ENCODE results near the gene ARHGAP23. TPM values are rescaled to one million over a fixed set of nuclear protein-coding genes. Genes with fewer than 3 reads are reported as not detected.

The ARHGAP23 gene
- total and polyA plus RNA-seq, 2 experiments from 2014 or later: 21.4 to 150 TPM

DNA sequence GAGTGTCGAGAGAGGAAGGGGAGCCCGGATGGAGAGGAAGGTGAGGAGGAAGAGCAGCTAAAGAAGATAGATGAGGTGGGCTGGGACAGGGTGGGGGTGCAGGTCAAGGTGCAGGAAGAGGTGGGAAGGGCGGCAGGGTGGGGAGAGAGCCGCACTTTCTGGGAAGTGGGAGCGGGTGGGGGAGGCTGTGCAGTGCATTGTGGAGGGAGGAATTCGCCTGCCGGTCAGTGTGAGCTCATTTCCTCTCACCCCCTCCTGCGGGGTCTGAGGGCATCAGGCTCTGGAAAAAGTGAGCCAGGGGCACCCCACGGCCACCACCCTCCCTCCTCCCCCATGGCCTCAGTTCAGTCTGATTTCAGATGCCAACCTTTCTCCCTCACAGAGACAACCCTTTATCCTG lies 2.5 kb upstream of the ARHGAP23 start:
- H3K27me3 ChIP-seq (ENCODE audit: insufficient read depth): no peaks in the 10 kb centered on the region
- Mint-ChIP-seq H3K27me3 (ENCODE audit: insufficient read depth, low read depth, poor library complexity) (peaks cover 40% of the 10 kb centered on the region), H3K27ac (no peak overlapping the region), H3K4me1 (peaks cover 83% of the 10 kb centered on the region), H3K36me3 (ENCODE audit: low read depth) (peaks cover 5% of the 10 kb centered on the region; the same call in 2 of the 3 replicates), H3K4me3 (peak overlapping the region; percentile 36; the same call in 1 of the 3 replicates), H3K9me3 (no peaks in the 10 kb centered on the region; the same call in 2 of the 3 replicates)
- no peaks in the 10 kb centered on the region for H3K36me3 ChIP-seq (ENCODE audit: insufficient read depth)
- H3K4me1 ChIP-seq (ENCODE audit: insufficient read depth): peaks cover 72% of the 10 kb centered on the region
- peaks cover 5% of the 10 kb centered on the region for H4K20me1 ChIP-seq (replicated peaks; ENCODE audit: insufficient read depth)
- H3K4me2 ChIP-seq: peak overlapping the region; percentile 64
- peaks cover 51% of the 10 kb centered on the region for H3K79me2 ChIP-seq (replicated peaks; ENCODE audit: insufficient read depth)
- DNase-seq (ENCODE audit: low spot score) (no peak), ATAC-seq (no peak)
- TF ChIP-seq CREB1 (CRISPR knock-in tag; IDR thresholded peaks at IDR 0.05; ENCODE audit: low read depth) (no peak), STAT1 (IDR thresholded peaks at IDR 0.05; ENCODE audit: unreplicated experiment) (no peak), ZNF331 (CRISPR knock-in tag; IDR thresholded peaks at IDR 0.05; ENCODE audit: low read depth) (no peak), EZH2 (IDR thresholded peaks at IDR 0.05; ENCODE audit: low read depth, unreplicated experiment) (no peak), EZH2phosphoT487 (IDR thresholded peaks at IDR 0.05; ENCODE audit: unreplicated experiment) (no peak)
- TF ChIP-seq, protein P1, sequence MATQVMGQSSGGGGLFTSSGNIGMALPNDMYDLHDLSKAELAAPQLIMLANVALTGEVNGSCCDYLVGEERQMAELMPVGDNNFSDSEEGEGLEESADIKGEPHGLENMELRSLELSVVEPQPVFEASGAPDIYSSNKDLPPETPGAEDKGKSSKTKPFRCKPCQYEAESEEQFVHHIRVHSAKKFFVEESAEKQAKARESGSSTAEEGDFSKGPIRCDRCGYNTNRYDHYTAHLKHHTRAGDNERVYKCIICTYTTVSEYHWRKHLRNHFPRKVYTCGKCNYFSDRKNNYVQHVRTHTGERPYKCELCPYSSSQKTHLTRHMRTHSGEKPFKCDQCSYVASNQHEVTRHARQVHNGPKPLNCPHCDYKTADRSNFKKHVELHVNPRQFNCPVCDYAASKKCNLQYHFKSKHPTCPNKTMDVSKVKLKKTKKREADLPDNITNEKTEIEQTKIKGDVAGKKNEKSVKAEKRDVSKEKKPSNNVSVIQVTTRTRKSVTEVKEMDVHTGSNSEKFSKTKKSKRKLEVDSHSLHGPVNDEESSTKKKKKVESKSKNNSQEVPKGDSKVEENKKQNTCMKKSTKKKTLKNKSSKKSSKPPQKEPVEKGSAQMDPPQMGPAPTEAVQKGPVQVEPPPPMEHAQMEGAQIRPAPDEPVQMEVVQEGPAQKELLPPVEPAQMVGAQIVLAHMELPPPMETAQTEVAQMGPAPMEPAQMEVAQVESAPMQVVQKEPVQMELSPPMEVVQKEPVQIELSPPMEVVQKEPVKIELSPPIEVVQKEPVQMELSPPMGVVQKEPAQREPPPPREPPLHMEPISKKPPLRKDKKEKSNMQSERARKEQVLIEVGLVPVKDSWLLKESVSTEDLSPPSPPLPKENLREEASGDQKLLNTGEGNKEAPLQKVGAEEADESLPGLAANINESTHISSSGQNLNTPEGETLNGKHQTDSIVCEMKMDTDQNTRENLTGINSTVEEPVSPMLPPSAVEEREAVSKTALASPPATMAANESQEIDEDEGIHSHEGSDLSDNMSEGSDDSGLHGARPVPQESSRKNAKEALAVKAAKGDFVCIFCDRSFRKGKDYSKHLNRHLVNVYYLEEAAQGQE (IDR thresholded peaks at IDR 0.05; ENCODE audit: unreplicated experiment): no peak
- TF ChIP-seq, protein P2, sequence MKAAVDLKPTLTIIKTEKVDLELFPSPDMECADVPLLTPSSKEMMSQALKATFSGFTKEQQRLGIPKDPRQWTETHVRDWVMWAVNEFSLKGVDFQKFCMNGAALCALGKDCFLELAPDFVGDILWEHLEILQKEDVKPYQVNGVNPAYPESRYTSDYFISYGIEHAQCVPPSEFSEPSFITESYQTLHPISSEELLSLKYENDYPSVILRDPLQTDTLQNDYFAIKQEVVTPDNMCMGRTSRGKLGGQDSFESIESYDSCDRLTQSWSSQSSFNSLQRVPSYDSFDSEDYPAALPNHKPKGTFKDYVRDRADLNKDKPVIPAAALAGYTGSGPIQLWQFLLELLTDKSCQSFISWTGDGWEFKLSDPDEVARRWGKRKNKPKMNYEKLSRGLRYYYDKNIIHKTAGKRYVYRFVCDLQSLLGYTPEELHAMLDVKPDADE (IDR thresholded peaks at IDR 0.05): no peak
- TF ChIP-seq, protein P3, sequence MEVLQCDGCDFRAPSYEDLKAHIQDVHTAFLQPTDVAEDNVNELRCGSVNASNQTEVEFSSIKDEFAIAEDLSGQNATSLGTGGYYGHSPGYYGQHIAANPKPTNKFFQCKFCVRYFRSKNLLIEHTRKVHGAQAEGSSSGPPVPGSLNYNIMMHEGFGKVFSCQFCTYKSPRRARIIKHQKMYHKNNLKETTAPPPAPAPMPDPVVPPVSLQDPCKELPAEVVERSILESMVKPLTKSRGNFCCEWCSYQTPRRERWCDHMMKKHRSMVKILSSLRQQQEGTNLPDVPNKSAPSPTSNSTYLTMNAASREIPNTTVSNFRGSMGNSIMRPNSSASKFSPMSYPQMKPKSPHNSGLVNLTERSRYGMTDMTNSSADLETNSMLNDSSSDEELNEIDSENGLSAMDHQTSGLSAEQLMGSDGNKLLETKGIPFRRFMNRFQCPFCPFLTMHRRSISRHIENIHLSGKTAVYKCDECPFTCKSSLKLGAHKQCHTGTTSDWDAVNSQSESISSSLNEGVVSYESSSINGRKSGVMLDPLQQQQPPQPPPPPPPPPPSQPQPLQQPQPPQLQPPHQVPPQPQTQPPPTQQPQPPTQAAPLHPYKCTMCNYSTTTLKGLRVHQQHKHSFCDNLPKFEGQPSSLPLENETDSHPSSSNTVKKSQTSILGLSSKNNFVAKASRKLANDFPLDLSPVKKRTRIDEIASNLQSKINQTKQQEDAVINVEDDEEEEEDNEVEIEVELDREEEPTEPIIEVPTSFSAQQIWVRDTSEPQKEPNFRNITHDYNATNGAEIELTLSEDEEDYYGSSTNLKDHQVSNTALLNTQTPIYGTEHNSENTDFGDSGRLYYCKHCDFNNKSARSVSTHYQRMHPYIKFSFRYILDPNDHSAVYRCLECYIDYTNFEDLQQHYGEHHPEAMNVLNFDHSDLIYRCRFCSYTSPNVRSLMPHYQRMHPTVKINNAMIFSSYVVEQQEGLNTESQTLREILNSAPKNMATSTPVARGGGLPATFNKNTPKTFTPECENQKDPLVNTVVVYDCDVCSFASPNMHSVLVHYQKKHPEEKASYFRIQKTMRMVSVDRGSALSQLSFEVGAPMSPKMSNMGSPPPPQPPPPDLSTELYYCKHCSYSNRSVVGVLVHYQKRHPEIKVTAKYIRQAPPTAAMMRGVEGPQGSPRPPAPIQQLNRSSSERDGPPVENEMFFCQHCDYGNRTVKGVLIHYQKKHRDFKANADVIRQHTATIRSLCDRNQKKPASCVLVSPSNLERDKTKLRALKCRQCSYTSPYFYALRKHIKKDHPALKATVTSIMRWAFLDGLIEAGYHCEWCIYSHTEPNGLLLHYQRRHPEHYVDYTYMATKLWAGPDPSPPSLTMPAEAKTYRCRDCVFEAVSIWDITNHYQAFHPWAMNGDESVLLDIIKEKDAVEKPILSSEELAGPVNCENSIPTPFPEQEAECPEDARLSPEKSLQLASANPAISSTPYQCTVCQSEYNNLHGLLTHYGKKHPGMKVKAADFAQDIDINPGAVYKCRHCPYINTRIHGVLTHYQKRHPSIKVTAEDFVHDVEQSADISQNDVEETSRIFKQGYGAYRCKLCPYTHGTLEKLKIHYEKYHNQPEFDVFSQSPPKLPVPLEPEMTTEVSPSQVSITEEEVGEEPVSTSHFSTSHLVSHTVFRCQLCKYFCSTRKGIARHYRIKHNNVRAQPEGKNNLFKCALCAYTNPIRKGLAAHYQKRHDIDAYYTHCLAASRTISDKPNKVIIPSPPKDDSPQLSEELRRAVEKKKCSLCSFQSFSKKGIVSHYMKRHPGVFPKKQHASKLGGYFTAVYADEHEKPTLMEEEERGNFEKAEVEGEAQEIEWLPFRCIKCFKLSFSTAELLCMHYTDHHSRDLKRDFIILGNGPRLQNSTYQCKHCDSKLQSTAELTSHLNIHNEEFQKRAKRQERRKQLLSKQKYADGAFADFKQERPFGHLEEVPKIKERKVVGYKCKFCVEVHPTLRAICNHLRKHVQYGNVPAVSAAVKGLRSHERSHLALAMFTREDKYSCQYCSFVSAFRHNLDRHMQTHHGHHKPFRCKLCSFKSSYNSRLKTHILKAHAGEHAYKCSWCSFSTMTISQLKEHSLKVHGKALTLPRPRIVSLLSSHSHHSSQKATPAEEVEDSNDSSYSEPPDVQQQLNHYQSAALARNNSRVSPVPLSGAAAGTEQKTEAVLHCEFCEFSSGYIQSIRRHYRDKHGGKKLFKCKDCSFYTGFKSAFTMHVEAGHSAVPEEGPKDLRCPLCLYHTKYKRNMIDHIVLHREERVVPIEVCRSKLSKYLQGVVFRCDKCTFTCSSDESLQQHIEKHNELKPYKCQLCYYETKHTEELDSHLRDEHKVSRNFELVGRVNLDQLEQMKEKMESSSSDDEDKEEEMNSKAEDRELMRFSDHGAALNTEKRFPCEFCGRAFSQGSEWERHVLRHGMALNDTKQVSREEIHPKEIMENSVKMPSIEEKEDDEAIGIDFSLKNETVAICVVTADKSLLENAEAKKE (CRISPR knock-in tag; IDR thresholded peaks at IDR 0.05): no peak
- TF ChIP-seq, protein P4, sequence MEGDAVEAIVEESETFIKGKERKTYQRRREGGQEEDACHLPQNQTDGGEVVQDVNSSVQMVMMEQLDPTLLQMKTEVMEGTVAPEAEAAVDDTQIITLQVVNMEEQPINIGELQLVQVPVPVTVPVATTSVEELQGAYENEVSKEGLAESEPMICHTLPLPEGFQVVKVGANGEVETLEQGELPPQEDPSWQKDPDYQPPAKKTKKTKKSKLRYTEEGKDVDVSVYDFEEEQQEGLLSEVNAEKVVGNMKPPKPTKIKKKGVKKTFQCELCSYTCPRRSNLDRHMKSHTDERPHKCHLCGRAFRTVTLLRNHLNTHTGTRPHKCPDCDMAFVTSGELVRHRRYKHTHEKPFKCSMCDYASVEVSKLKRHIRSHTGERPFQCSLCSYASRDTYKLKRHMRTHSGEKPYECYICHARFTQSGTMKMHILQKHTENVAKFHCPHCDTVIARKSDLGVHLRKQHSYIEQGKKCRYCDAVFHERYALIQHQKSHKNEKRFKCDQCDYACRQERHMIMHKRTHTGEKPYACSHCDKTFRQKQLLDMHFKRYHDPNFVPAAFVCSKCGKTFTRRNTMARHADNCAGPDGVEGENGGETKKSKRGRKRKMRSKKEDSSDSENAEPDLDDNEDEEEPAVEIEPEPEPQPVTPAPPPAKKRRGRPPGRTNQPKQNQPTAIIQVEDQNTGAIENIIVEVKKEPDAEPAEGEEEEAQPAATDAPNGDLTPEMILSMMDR (conservative IDR thresholded peaks at IDR 0.05; ENCODE audit: low read depth in 2 of 2): no peak
- H3K4me3 ChIP-seq: no peak overlapping the region
- H2AFZ ChIP-seq: no peak overlapping the region
- H3K9me2 ChIP-seq (ENCODE audit: insufficient read depth): no peaks in the 10 kb centered on the region
- H3F3A ChIP-seq (replicated peaks; ENCODE audit: low read depth): peaks cover 26% of the 10 kb centered on the region; the same call in 1 of the 2 replicates
- no peak overlapping the region for H3K27ac ChIP-seq (ENCODE audit: low read depth)

Data from GM23338 (cell line).